OCI-LY1 (cell line): Measurements from ENCODE around the gene LRRC1.

ENCODE experiments used
- H2AFZ ChIP-seq: fragments of 200-600 bp; sonication (generic), shearing (Covaris generic); 2 replicates; pipeline ENCODE4 v1.6.0; 2014; ENCODE audit warnings: antibody characterized with exemption, mild to moderate bottlenecking, low read length
- H3F3A ChIP-seq: fragments of 200-600 bp; sonication (generic), shearing (Covaris generic); 2 replicates; pipeline ENCODE4 v1.6.0; 2014; ENCODE audit warnings: mild to moderate bottlenecking, antibody characterized with exemption, low read length, moderate library complexity; ENCODE audit not compliant: insufficient read depth
- H3K27ac ChIP-seq: fragments of 200-600 bp; sonication (generic); 2 replicates; pipeline ENCODE4 v1.5.1; 2014; ENCODE audit warnings: low read length, mixed run types, mild to moderate bottlenecking, low read depth; ENCODE audit not compliant: poor library complexity, severe bottlenecking
- H3K27me3 ChIP-seq: fragments of 200-600 bp; sonication (generic); 2 replicates; pipeline ENCODE4 v1.6.0; 2014; ENCODE audit warnings: antibody characterized with exemption, mild to moderate bottlenecking, low read length, moderate library complexity; ENCODE audit not compliant: insufficient read depth
- H3K36me3 ChIP-seq: fragments of 200-600 bp; sonication (generic); 2 replicates; pipeline ENCODE4 v1.6.1; 2014; ENCODE audit warnings: mild to moderate bottlenecking, antibody characterized with exemption, low read length, moderate library complexity, mixed read lengths; ENCODE audit not compliant: insufficient read depth
- H3K4me1 ChIP-seq: fragments of 200-600 bp; sonication (generic); 2 replicates; pipeline ENCODE4 v1.5.1; 2014; ENCODE audit warnings: mild to moderate bottlenecking, low read length, moderate library complexity; ENCODE audit not compliant: insufficient read depth, severe bottlenecking
- H3K4me2 ChIP-seq: fragments of 200-600 bp; sonication (generic), shearing (Covaris generic); 2 replicates; pipeline ENCODE4 v1.6.1; 2014; ENCODE audit warnings: low read length
- H3K4me3 ChIP-seq: fragments of 200-600 bp; sonication (generic); 2 replicates; pipeline ENCODE4 v1.5.1; 2014; ENCODE audit warnings: low read length, low read depth, mild to moderate bottlenecking, mixed read lengths; ENCODE audit not compliant: poor library complexity, severe bottlenecking
- H3K79me2 ChIP-seq: fragments of 200-600 bp; shearing (Covaris generic); 2 replicates; pipeline ENCODE4 v1.6.1; 2016; ENCODE audit warnings: mixed run types, low read length, mixed read lengths; ENCODE audit not compliant: insufficient read depth
- H3K9ac ChIP-seq: fragments of 200-600 bp; sonication (generic), shearing (Covaris generic); 2 replicates; pipeline ENCODE4 v1.6.1; 2014; ENCODE audit warnings: mild to moderate bottlenecking, low read length, mixed read lengths
- H3K9me2 ChIP-seq: fragments of 200-600 bp; sonication (generic), shearing (Covaris generic); 2 replicates; pipeline ENCODE4 v1.6.1; 2014; ENCODE audit warnings: low read depth, mild to moderate bottlenecking, low read length, mixed read lengths
- H3K9me3 ChIP-seq: fragments of 200-600 bp; shearing (Covaris generic); 2 replicates; pipeline ENCODE4 v1.6.1; 2014; ENCODE audit warnings: low read length, mixed read lengths
- H4K20me1 ChIP-seq: fragments of 200-600 bp; sonication (generic), shearing (Covaris generic); 2 replicates; pipeline ENCODE4 v1.6.0; 2016; ENCODE audit warnings: mild to moderate bottlenecking, low read length; ENCODE audit not compliant: insufficient read depth
- EZH2 ChIP-seq: fragments of 200-600 bp; sonication (generic), shearing (Covaris generic); IDR thresholded peaks from 2 replicates; pipeline ENCODE4 v1.8.0; 2017; ENCODE audit warnings: borderline replicate concordance, mixed run types, mild to moderate bottlenecking, antibody characterized with exemption, low read length, moderate library complexity, mixed read lengths
- TF ChIP-seq, protein P1 (sequence below): fragments of 200-600 bp; sonication (generic), shearing (Covaris generic); IDR thresholded peaks from 2 replicates; pipeline ENCODE4 v1.5.1; 2017; ENCODE audit warnings: mild to moderate bottlenecking, antibody characterized with exemption, low read length, moderate library complexity, mixed read lengths

Gene LRRC1

DNA sequence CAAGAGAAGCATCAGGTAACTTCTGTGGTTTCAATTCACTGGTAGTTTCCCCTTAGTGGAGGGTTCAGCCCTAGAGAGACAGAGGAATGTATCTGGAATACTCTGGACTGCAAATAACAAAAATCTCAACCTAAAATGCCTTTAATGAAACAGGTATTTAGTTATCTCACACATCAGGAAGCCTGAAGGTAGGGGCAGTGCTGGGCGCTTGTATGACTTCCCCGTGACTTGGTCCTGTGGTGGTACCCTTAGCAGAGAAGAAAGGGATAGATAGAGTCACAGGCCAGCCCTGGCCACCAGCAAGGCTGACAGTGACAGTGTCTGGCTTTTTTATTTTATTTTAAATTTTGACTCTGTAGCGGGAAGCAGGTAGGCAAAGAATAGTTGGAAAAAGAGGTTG lies 14.9 kb downstream of the LRRC1 start:
- Histone ChIP-seq H3K27ac (no peak overlapping the region), H3K27me3 (no peaks in the 10 kb centered on the region), H3K9me2 (no peaks in the 10 kb centered on the region), H3K36me3 (no peaks in the 10 kb centered on the region), H3K4me3 (no peak overlapping the region), H4K20me1 (no peaks in the 10 kb centered on the region), H3K4me1 (peaks cover 7% of the 10 kb centered on the region), H3K9ac (no peak overlapping the region), H3F3A (no peaks in the 10 kb centered on the region), H3K9me3 (no peaks in the 10 kb centered on the region), H3K79me2 (no peaks in the 10 kb centered on the region), H2AFZ (no peak overlapping the region), H3K4me2 (no peak overlapping the region)
- no peak for TF ChIP-seq EZH2
- TF ChIP-seq, protein P1, sequence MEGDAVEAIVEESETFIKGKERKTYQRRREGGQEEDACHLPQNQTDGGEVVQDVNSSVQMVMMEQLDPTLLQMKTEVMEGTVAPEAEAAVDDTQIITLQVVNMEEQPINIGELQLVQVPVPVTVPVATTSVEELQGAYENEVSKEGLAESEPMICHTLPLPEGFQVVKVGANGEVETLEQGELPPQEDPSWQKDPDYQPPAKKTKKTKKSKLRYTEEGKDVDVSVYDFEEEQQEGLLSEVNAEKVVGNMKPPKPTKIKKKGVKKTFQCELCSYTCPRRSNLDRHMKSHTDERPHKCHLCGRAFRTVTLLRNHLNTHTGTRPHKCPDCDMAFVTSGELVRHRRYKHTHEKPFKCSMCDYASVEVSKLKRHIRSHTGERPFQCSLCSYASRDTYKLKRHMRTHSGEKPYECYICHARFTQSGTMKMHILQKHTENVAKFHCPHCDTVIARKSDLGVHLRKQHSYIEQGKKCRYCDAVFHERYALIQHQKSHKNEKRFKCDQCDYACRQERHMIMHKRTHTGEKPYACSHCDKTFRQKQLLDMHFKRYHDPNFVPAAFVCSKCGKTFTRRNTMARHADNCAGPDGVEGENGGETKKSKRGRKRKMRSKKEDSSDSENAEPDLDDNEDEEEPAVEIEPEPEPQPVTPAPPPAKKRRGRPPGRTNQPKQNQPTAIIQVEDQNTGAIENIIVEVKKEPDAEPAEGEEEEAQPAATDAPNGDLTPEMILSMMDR, result no peak

DNA sequence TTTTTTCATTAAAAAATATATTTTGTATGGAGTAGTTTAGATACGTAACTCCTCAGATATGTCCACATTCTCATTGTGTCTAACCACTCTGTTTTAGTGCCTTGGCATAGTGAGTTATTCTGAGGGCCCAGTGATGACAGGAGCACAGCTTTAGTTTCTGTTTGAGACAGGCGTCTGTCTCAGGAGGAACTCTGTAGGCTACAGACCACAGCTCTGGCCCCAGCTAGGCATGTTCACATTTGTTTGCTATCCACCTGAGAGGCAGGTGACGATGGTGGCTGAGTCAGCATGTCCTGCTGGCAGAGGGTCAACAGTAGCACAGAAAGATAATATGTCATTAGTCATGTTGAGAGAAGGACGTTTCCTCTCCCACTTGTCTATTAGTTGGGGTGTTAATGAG lies 16.3 kb downstream of the LRRC1 start:
- Histone ChIP-seq H3K27me3 (no peaks in the 10 kb centered on the region), H3K9me2 (no peaks in the 10 kb centered on the region), H3K4me2 (no peak overlapping the region), H3F3A (no peaks in the 10 kb centered on the region), H2AFZ (no peak overlapping the region), H3K9me3 (no peaks in the 10 kb centered on the region), H3K79me2 (no peaks in the 10 kb centered on the region), H4K20me1 (no peaks in the 10 kb centered on the region), H3K36me3 (no peaks in the 10 kb centered on the region), H3K4me3 (no peak overlapping the region), H3K4me1 (peaks cover 7% of the 10 kb centered on the region), H3K27ac (no peak overlapping the region), H3K9ac (no peak overlapping the region)
- no peak for TF ChIP-seq EZH2
- TF ChIP-seq, protein P1, result no peak

DNA sequence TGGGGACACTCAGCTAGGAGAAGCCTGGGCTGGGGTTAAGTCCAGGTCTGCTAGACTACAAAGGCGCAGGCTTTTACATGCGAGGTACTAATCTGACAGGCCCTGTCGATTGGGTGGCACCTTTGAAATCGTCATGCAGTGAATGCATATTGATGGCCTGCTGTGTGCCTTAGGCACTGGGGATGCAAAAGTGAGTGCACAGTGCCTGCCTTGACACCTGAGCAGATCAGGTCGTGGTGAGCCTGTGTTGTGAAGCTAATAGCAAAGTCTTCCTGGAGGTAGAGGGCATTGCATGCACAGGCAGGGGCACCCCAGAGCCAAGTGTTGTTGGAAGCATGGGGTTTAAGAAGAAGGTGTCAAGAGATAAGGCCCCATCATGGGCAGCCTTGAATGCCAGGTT lies 16.9 kb downstream of the LRRC1 start:
- TF ChIP-seq, protein P1, result no peak
- TF ChIP-seq EZH2, result no peak
- H3K9ac ChIP-seq, result no peak overlapping the region
- H3K4me2 ChIP-seq, result no peak overlapping the region
- H3K4me1 ChIP-seq, result peaks cover 7% of the 10 kb centered on the region
- no peaks in the 10 kb centered on the region for H3K27me3 ChIP-seq
- no peaks in the 10 kb centered on the region for H3K36me3 ChIP-seq
- H3K9me2 ChIP-seq, result no peaks in the 10 kb centered on the region
- no peak overlapping the region for H2AFZ ChIP-seq
- H3F3A ChIP-seq, result no peaks in the 10 kb centered on the region
- H3K27ac ChIP-seq, result no peak overlapping the region
- H3K9me3 ChIP-seq, result no peaks in the 10 kb centered on the region
- H4K20me1 ChIP-seq, result no peaks in the 10 kb centered on the region
- H3K4me3 ChIP-seq, result no peak overlapping the region
- no peaks in the 10 kb centered on the region for H3K79me2 ChIP-seq
